ENCODE results near the gene CHRM2.

The CHRM2 gene

GRCh38 chr7:136897676-136898075, 29.2 kb downstream of the CHRM2 start:
- no peak for DNase-seq (ENCODE audit: low spot score)

GRCh38 chr7:136900005-136900404, 31.6 kb downstream of the CHRM2 start:
- DNase-seq (ENCODE audit: low spot score): no peak

GRCh38 chr7:136910771-136911170, 42.3 kb downstream of the CHRM2 start:
- DNase-seq (ENCODE audit: low spot score): no peak

- no peak for DNase-seq (ENCODE audit: low spot score)
These were observed 42.9 kb downstream of the CHRM2 start for GRCh38 chr7:136911344-136911743.

GRCh38 chr7:136912339-136912738, 43.9 kb downstream of the CHRM2 start:
- DNase-seq (ENCODE audit: low spot score): no peak

GRCh38 chr7:136914016-136914415, 45.6 kb downstream of the CHRM2 start:
- DNase-seq (ENCODE audit: low spot score): no peak

- no peak for DNase-seq (ENCODE audit: low spot score)
These were observed 51.4 kb downstream of the CHRM2 start for GRCh38 chr7:136919820-136920219.

DNA sequence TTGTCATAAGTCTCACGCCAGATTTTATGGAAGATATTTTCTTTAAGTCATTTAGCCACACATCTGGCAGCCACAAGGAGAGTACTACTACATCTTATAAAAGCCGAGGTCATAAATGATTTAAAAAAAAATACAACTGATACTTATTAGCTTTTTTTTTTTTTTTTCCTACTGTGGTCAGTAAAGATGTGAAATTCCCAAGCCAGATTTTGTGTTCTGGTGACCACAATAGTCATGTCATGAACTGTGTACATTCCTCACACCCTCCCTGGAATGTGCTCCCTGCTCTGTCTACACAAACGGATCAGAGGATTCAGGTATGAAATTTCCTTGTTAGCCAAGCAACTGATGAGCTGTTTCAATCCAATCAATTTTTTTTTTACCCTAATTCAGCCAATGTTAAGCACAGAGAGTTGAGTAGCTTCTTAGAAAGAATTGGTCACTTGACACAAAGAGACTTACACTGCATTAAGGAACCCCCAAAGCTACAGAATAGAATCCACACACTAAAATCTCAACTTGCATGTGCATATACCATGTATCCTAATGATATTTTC, 54.7 kb downstream of the CHRM2 start:
- DNase-seq (ENCODE audit: low spot score): no peak

DNA sequence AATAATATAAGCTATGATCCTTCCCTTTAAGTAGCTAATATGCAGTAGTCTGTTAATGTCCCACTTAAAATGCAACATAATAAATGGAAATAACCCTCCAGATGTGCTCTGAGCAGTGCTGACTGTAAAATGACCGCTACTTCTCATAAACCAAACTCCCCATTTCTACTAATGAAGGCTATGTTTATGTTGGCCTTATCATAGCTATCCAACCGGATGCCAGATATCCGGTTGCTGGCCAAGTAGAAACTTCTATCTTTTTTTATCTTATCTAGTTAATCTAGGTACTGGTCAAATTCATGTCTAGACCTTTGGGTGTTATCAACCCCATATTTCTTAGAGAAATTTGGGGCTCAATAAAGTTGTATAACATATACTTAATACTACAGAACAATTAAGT, 56.6 kb downstream of the CHRM2 start:
- DNase-seq (ENCODE audit: low spot score): no peak

- DNase-seq (ENCODE audit: low spot score): no peak
These were observed 57.1 kb downstream of the CHRM2 start for GRCh38 chr7:136925556-136925955.

GRCh38 chr7:136931169-136931867, 62.9 kb downstream of the CHRM2 start:
- no peak for DNase-seq (ENCODE audit: low spot score)

GRCh38 chr7:136937436-136937835, 69.0 kb downstream of the CHRM2 start:
- DNase-seq (ENCODE audit: low spot score): no peak

- DNase-seq (ENCODE audit: low spot score): no peak
These were observed 70.0 kb downstream of the CHRM2 start for GRCh38 chr7:136938476-136938875.

- DNase-seq (ENCODE audit: low spot score): no peak
These were observed 71.7 kb downstream of the CHRM2 start for GRCh38 chr7:136940122-136940521.

DNA sequence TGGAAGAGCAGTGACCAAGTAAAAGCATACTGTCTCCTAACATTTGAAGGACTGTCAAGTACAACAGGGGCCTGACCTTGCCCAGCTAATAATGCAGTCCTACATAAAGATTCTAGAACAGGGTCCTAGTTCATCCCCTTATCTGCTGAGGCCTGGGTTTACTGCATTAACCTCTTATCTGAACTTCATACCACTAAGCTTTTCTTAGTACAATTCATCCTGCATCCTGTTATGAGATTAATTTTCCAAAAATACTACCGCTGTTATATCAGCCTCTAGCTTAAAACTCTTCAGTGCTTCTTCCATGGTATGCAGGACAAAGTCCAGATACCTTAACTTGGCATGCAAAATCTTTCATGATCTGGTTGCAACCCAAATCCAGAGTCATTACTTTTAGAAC, 72.5 kb downstream of the CHRM2 start:
- DNase-seq (ENCODE audit: low spot score): no peak

DNA sequence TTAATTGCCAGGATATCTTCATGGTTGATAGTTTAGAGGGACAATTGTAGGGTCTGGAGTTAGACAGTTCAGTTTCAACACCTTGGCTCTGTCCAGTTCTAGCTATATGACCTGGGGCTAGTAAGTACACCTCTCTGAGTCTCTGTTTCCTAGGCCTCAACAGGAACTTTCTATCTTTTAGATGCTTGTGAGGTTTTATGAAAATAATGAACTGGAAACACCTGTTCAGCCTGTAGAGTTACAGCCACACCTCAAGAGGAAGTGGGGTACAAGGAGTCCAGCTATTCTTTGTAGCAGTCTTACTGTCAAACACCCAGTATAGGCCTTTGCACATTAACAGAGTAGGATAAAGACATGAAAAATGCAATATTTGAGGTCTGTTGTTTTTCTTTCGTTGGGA, 73.4 kb downstream of the CHRM2 start:
- no peak for DNase-seq (ENCODE audit: low spot score)

- DNase-seq (ENCODE audit: low spot score): no peak
These were observed 73.9 kb downstream of the CHRM2 start for GRCh38 chr7:136942401-136942800.

- no peak for DNase-seq (ENCODE audit: low spot score)
These were observed 74.5 kb downstream of the CHRM2 start for GRCh38 chr7:136942994-136943393.

DNA sequence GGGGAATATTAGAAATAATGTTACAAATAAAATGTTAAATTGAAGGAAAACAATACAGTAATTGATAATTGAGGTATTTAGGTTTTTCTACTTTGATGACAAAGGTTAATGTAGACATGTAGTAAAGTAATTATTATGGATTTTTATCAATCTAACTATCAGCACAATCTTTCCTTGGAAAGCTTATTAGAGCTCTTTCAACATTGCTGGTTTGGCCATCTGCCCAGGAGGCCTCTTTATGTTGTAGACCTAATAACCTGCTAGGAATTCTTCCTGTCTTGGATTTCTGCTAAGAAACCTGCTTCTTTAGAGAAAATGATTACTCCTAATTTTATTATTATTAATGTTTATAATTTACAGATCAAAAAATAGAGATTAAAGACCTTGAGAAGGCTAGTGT, 78.9 kb downstream of the CHRM2 start:
- no peak for DNase-seq (ENCODE audit: low spot score)

DNA sequence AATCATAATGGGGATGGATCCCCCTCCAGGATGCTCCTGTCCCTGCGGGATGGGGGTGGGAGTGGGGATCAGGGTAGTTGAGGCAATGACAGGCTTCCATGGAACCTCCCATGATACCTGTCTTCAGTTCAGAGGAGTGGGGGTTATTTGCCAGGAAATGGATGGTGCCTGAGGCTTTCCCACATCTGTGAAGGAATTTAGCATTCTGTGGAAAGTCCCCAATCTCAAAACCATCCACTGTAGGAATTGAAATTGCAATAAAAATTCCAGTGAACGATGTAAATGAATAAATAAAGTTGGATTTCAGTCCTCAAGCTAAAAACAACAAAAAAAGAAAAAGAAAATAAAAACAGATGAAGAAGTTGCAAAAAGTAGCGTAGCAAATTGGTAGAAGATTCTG, 81.9 kb downstream of the CHRM2 start:
- DNase-seq (ENCODE audit: low spot score): no peak

GRCh38 chr7:136953386-136953785, 84.9 kb downstream of the CHRM2 start:
- no peak for DNase-seq (ENCODE audit: low spot score)

GRCh38 chr7:136956232-136956631, 87.8 kb downstream of the CHRM2 start:
- DNase-seq (ENCODE audit: low spot score): no peak

DNA sequence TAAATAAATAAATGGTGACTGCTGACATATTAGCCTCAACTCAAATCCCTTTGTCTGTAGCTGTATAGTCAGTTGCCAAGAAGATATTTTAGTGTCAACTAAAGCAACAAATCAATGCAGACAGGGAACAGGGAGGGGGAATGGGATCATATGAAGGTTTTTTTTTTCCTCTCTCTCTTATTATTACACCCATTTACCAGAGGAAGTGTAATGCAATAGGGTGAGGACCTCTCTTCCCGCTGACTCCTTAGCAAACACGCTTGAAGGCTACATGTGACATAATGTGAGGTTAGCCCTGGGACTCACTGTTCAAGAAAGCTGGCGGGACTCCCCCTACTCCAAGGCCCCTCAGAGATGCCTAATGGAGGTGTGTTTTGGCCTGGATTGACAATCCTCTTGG, 88.2 kb downstream of the CHRM2 start:
- no peak for DNase-seq (ENCODE audit: low spot score)

- DNase-seq (ENCODE audit: low spot score): no peak
These were observed 88.9 kb downstream of the CHRM2 start for GRCh38 chr7:136957391-136957790.

Data from LoVo (cell line).